GM12801 (cell line): ENCODE data around the gene CSF2RB.

Experiments
- TF ChIP-seq, protein P1 (sequence below): IDR thresholded peaks from one replicate; pipeline ENCODE4 v1.5.1; 2011; ENCODE audit warnings: control low read depth; ENCODE audit not compliant: insufficient read length; ENCODE audit errors: extremely low read depth

The CSF2RB gene

DNA sequence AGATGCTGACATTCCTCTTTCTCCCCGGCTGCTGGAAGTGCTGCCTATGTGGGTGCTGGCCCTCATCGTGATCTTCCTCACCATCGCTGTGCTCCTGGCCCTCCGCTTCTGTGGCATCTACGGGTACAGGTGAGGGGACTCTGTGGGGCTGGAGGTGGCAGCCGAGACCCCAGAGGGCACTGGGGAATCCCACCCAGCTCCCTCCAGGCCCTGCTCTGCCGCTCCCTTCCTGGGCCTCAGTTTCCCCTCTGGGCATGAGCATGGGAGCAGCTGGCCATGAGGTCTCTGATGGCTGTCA is 21.8 kb downstream of the CSF2RB start:
- TF ChIP-seq, protein P1, sequence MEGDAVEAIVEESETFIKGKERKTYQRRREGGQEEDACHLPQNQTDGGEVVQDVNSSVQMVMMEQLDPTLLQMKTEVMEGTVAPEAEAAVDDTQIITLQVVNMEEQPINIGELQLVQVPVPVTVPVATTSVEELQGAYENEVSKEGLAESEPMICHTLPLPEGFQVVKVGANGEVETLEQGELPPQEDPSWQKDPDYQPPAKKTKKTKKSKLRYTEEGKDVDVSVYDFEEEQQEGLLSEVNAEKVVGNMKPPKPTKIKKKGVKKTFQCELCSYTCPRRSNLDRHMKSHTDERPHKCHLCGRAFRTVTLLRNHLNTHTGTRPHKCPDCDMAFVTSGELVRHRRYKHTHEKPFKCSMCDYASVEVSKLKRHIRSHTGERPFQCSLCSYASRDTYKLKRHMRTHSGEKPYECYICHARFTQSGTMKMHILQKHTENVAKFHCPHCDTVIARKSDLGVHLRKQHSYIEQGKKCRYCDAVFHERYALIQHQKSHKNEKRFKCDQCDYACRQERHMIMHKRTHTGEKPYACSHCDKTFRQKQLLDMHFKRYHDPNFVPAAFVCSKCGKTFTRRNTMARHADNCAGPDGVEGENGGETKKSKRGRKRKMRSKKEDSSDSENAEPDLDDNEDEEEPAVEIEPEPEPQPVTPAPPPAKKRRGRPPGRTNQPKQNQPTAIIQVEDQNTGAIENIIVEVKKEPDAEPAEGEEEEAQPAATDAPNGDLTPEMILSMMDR = no peak

DNA sequence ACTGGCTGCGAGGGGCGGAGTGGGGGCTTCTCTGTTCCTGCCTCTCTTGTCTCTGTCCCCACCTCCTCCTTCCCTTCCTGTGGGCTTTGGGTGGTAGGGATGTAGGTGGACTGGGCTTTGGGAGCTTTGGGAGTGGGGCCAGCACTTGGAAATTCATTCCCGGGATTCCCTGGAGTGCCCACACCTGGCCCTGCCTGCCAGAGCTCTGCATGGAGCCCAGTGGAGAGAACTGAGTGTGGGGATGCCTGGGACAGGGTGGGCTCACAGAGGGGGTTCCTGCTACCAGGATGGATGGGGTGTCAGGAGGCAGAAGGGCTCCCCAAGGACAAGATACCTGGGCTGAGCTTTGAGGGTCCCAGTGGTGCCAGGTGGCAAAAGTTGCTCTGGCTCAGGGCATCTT is 22.3 kb downstream of the CSF2RB start:
- TF ChIP-seq, protein P1 = no peak

DNA sequence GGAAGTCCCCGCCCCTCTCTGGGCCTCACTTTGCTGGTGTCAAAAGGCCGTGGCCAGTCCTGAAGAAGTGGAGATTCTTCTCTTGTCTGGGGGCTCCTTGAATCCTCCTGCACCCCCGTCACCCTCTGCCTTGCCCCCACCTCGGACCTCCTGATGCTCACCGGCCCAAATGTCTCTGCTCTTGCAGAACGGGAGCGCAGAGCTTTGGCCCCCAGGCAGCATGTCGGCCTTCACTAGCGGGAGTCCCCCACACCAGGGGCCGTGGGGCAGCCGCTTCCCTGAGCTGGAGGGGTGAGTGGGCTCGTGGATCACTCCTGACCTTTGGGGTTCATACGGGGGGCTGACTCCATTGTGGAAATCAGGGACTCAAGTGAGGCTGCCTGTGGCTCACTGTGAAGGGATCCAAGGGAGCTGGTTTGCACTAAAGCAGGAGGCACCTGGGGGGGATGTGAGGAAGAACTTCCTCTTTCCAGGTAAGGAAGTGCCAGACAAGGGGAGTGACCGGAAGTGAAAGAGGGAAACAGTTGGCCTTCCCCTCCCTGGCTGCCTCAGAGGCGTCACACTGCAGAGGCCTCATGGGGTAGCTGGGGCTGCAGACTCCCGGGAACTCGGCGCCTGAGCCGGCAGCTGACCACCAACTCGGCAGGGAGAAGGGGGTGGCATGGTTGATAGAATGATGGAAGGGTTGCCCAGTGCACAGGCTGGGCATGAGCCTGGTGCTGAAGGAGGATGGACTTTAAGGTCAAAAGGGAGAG is 23.1 kb downstream of the CSF2RB start:
- TF ChIP-seq, protein P1 = no peak

DNA sequence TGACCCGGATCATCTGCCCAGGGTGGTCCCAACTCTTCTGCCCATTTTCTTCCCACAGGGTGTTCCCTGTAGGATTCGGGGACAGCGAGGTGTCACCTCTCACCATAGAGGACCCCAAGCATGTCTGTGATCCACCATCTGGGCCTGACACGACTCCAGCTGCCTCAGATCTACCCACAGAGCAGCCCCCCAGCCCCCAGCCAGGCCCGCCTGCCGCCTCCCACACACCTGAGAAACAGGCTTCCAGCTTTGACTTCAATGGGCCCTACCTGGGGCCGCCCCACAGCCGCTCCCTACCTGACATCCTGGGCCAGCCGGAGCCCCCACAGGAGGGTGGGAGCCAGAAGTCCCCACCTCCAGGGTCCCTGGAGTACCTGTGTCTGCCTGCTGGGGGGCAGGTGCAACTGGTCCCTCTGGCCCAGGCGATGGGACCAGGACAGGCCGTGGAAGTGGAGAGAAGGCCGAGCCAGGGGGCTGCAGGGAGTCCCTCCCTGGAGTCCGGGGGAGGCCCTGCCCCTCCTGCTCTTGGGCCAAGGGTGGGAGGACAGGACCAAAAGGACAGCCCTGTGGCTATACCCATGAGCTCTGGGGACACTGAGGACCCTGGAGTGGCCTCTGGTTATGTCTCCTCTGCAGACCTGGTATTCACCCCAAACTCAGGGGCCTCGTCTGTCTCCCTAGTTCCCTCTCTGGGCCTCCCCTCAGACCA is 24.0 kb downstream of the CSF2RB start:
- TF ChIP-seq, protein P1 = no peak

DNA sequence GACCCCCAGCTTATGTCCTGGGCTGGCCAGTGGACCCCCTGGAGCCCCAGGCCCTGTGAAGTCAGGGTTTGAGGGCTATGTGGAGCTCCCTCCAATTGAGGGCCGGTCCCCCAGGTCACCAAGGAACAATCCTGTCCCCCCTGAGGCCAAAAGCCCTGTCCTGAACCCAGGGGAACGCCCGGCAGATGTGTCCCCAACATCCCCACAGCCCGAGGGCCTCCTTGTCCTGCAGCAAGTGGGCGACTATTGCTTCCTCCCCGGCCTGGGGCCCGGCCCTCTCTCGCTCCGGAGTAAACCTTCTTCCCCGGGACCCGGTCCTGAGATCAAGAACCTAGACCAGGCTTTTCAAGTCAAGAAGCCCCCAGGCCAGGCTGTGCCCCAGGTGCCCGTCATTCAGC is 24.6 kb downstream of the CSF2RB start:
- TF ChIP-seq, protein P1 = no peak

DNA sequence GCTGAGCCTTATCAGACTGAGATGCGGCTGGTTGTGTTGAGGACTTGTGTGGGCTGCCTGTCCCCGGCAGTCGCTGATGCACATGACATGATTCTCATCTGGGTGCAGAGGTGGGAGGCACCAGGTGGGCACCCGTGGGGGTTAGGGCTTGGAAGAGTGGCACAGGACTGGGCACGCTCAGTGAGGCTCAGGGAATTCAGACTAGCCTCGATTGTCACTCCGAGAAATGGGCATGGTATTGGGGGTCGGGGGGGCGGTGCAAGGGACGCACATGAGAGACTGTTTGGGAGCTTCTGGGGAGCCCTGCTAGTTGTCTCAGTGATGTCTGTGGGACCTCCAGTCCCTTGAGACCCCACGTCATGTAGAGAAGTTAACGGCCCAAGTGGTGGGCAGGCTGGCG is 25.5 kb downstream of the CSF2RB start:
- TF ChIP-seq, protein P1 = no peak

DNA sequence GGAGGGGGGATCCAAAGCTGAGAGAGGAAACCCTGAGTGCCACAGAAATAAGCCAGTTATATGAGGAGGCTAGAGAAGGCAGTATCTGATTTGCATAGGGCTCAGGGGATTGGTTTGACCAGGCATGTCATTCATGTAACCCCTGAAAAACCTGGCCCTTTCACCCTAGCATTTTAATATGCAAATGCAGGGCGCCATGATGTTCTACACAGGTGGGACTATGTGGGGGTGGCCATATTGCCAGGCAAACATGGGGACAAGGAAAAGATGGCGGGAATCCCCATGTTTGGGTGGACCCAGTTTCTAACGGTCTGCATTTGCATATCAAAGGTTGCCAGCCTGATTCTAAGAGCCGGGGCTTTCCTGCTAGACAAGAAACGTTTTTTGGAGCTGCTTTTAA is 27.2 kb downstream of the CSF2RB start:
- TF ChIP-seq, protein P1 = no peak
